H1 (cell line): ENCODE results near the gene RGL2. TPM values are rescaled to one million over a fixed set of nuclear protein-coding genes. Genes with fewer than 3 reads are reported as not detected.

Experiments used
- CTCF ChIA-PET: fragments of 300-600 bp; sonication (Branson Sonifier 250); formaldehyde crosslinking; loops from one replicate; lab custom pipeline; 2021; ENCODE audit not compliant: partially characterized antibody; lab: Charles Lee
- POLR2A ChIA-PET: fragments of 300-600 bp; sonication (Branson Sonifier 250); formaldehyde crosslinking; loops from one replicate; lab custom pipeline; 2021; ENCODE audit warnings: inconsistent platforms; ENCODE audit not compliant: partially characterized antibody; lab: Charles Lee
- DNase-seq, 2 experiments: peaks; one replicate each; pipeline versions ENCODE4 v3.0.0 to v3.0.0-alpha.2; 2010 to 2022; ENCODE audit warnings: low spot score in 2 of 2, low read depth in 1 of 2, mixed read lengths in 1 of 2
- FAIRE-seq: peaks from 2 replicates; lab custom pipeline; 2011; peaks lifted over from hg19 to GRCh38; lab: Jason Lieb, UNC
- H2AFZ ChIP-seq: 2 replicates; pipeline ENCODE4 v1.8.1; 2012; ENCODE audit warnings: low read length, inconsistent platforms
- H2AK5ac ChIP-seq: 2 replicates; pipeline ENCODE4 v1.6.1; 2013; ENCODE audit warnings: low read depth, low read length
- H2BK120ac ChIP-seq: replicated peaks from 2 replicates; pipeline ENCODE3; 2013; ENCODE audit warnings: low read depth, low read length, inconsistent platforms
- H2BK12ac ChIP-seq: 2 replicates; pipeline ENCODE4 v1.6.1; 2013; ENCODE audit warnings: low read depth, low read length
- H2BK15ac ChIP-seq: 2 replicates; pipeline ENCODE4 v1.6.1; 2013; ENCODE audit warnings: low read length
- H2BK20ac ChIP-seq: 2 replicates; pipeline ENCODE4 v1.6.1; 2013; ENCODE audit warnings: low read length
- H2BK5ac ChIP-seq: 2 replicates; pipeline ENCODE4 v1.6.1; 2013; ENCODE audit warnings: low read depth, low read length
- H3K14ac ChIP-seq: 2 replicates; pipeline ENCODE4 v1.6.1; 2013; ENCODE audit warnings: inconsistent platforms; ENCODE audit not compliant: insufficient read length
- H3K18ac ChIP-seq: 2 replicates; pipeline ENCODE4 v1.6.1; 2013; ENCODE audit warnings: low read length; ENCODE audit errors: extremely low read depth
- H3K23ac ChIP-seq: 2 replicates; pipeline ENCODE4 v1.6.1; 2013; ENCODE audit warnings: inconsistent platforms; ENCODE audit not compliant: insufficient read length
- H3K23me2 ChIP-seq: 2 replicates; pipeline ENCODE4 v1.6.1; 2013; ENCODE audit warnings: low read depth, low read length
- H3K27ac ChIP-seq: 2 replicates; pipeline ENCODE4 v1.6.1; 2011; ENCODE audit warnings: low read depth, low read length, inconsistent platforms
- H3K27me3 ChIP-seq, 4 experiments: replicated peaks in 1 of 4; 1 replicate in 1 of 4; 2 replicates in 3 of 4; pipeline versions ENCODE4 v1.6.1 to v1.8.1; 2011 to 2013; ENCODE audit warnings: low read length in 3 of 4, mild to moderate bottlenecking in 3 of 4, inconsistent platforms in 2 of 4, mixed read lengths in 2 of 4, moderate library complexity in 1 of 4; ENCODE audit not compliant: control insufficient read depth in 3 of 4, insufficient read depth in 3 of 4; ENCODE audit errors: extremely low read depth in 1 of 4
- H3K36me3 ChIP-seq, 4 experiments: 2 replicates each; pipeline versions ENCODE4 v1.6.1 to v1.8.1; 2011 to 2013; ENCODE audit warnings: mild to moderate bottlenecking in 4 of 4, low read length in 3 of 4, moderate library complexity in 2 of 4, control low read depth in 1 of 4, inconsistent platforms in 1 of 4; ENCODE audit not compliant: insufficient read depth in 4 of 4, control insufficient read depth in 2 of 4
- H3K4ac ChIP-seq: replicated peaks from 2 replicates; pipeline ENCODE3; 2013; ENCODE audit warnings: low read length, low read depth, mixed read lengths, inconsistent platforms; ENCODE audit not compliant: insufficient read length
- H3K4me1 ChIP-seq, 4 experiments: replicated peaks in 1 of 4; 1 replicate in 1 of 4; 2 replicates in 3 of 4; pipeline versions ENCODE4 v1.6.1 to v1.8.1; 2011 to 2013; ENCODE audit warnings: low read length in 3 of 4, inconsistent platforms in 2 of 4, mixed read lengths in 1 of 4; ENCODE audit not compliant: insufficient read depth in 4 of 4, control insufficient read depth in 3 of 4
- H3K4me2 ChIP-seq, 2 experiments: 2 replicates each; pipeline versions ENCODE4 v1.6.1 to v1.8.1; 2011 to 2013; ENCODE audit warnings: low read depth in 2 of 2, low read length in 2 of 2, control low read depth in 1 of 2, inconsistent platforms in 1 of 2, mild to moderate bottlenecking in 1 of 2; ENCODE audit not compliant: insufficient read depth in 1 of 2
- H3K4me3 ChIP-seq, 4 experiments: fragments of 200-600, 300-600 bp in 1 of 4; sonication (generic), shearing (Covaris generic), sonication (Bioruptor Twin) in 1 of 4; 2 replicates each; pipeline versions ENCODE4 v1.5.1 to v1.8.1; 2011 to 2016; ENCODE audit warnings: low read length in 4 of 4, low read depth in 3 of 4, control low read depth in 2 of 4, inconsistent platforms in 2 of 4, mild to moderate bottlenecking in 2 of 4, mixed read lengths in 1 of 4, moderate library complexity in 1 of 4; ENCODE audit not compliant: insufficient read depth in 2 of 4; ENCODE audit errors: extremely low read depth in 1 of 4
- H3K56ac ChIP-seq: replicated peaks from 2 replicates; pipeline ENCODE3; 2013; ENCODE audit warnings: low read depth, mild to moderate bottlenecking, mixed read lengths, low read length, inconsistent platforms; ENCODE audit not compliant: insufficient read length
- H3K79me1 ChIP-seq: 2 replicates; pipeline ENCODE4 v1.6.1; 2013; ENCODE audit warnings: low read depth, low read length, control low read depth
- H3K79me2 ChIP-seq, 2 experiments: 2 replicates each; pipeline versions ENCODE4 v1.6.1 to v1.8.1; 2012 to 2013; ENCODE audit warnings: low read length in 2 of 2, mild to moderate bottlenecking in 2 of 2, inconsistent platforms in 1 of 2; ENCODE audit not compliant: insufficient read depth in 2 of 2, control insufficient read depth in 1 of 2
- H3K9ac ChIP-seq, 4 experiments: replicated peaks in 1 of 4; 1 replicate in 1 of 4; 2 replicates in 3 of 4; pipeline versions ENCODE4 v1.6.1 to v1.8.1; 2011 to 2013; ENCODE audit warnings: low read depth in 3 of 4, low read length in 3 of 4, control low read depth in 2 of 4, mild to moderate bottlenecking in 2 of 4, moderate library complexity in 2 of 4, inconsistent platforms in 1 of 4; ENCODE audit errors: extremely low read depth in 1 of 4
- H3K9me3 ChIP-seq, 2 experiments: 2 replicates each; pipeline versions ENCODE4 v1.6.1 to v1.8.1; 2012 to 2013; ENCODE audit warnings: mild to moderate bottlenecking in 2 of 2, moderate library complexity in 2 of 2, control low read depth in 1 of 2, inconsistent platforms in 1 of 2, low read depth in 1 of 2, low read length in 1 of 2, mixed read lengths in 1 of 2; ENCODE audit not compliant: insufficient read depth in 2 of 2
- H4K20me1 ChIP-seq, 2 experiments: replicated peaks in 1 of 2; 2 replicates each; pipeline versions ENCODE3 to v1.8.1; 2011 to 2013; ENCODE audit warnings: inconsistent platforms in 2 of 2, low read length in 2 of 2, mild to moderate bottlenecking in 1 of 2; ENCODE audit not compliant: insufficient read depth in 2 of 2, control insufficient read depth in 1 of 2
- H4K5ac ChIP-seq: 2 replicates; pipeline ENCODE4 v1.6.1; 2013; ENCODE audit warnings: low read length, low read depth, mixed read lengths, inconsistent platforms; ENCODE audit not compliant: insufficient read length
- H4K8ac ChIP-seq: 2 replicates; pipeline ENCODE4 v1.8.0; 2013; ENCODE audit warnings: mild to moderate bottlenecking, moderate library complexity, low read length, inconsistent platforms; ENCODE audit not compliant: insufficient read depth; ENCODE audit errors: extremely low read depth
- H4K91ac ChIP-seq: replicated peaks from 2 replicates; pipeline ENCODE3; 2013; ENCODE audit warnings: low read length, mixed read lengths, inconsistent platforms; ENCODE audit not compliant: insufficient read length
- ATF3 ChIP-seq: IDR thresholded peaks from 2 replicates; pipeline ENCODE4 v1.6.1; 2011; ENCODE audit warnings: low read depth, mild to moderate bottlenecking, low read length; ENCODE audit not compliant: insufficient read depth
- BACH1 ChIP-seq: IDR thresholded peaks from 2 replicates; pipeline ENCODE4 v1.6.1; 2012; ENCODE audit warnings: low read length, improper control_type of control experiment
- CHD1 ChIP-seq: IDR thresholded peaks from 2 replicates; pipeline ENCODE4 v1.6.1; 2012; ENCODE audit warnings: low read depth, low read length, improper control_type of control experiment
- HDAC2 ChIP-seq, 2 experiments: fragments of 300-600 bp in 1 of 2; sonication (generic) in 1 of 2; IDR thresholded peaks; 2 replicates each; pipeline ENCODE4 v1.6.1; 2011 to 2012; ENCODE audit warnings: low read depth in 2 of 2, low read length in 2 of 2, mild to moderate bottlenecking in 2 of 2, moderate library complexity in 2 of 2, borderline replicate concordance in 1 of 2, inconsistent platforms in 1 of 2
- KDM1A ChIP-seq: fragments of 200-600, 300-600 bp; sonication (generic); IDR thresholded peaks from 2 replicates; pipeline ENCODE4 v1.7.1; 2016; ENCODE audit warnings: mild to moderate bottlenecking, low read length, borderline replicate concordance
- MAX ChIP-seq: IDR thresholded peaks from 2 replicates; pipeline ENCODE4 v1.6.1; 2012; ENCODE audit warnings: inconsistent platforms
- SAP30 ChIP-seq: fragments of 300-600 bp; sonication (generic); IDR thresholded peaks from 2 replicates; pipeline ENCODE4 v1.7.1; 2012; ENCODE audit warnings: low read length, moderate library complexity, mild to moderate bottlenecking, inconsistent platforms; ENCODE audit not compliant: insufficient read depth, insufficient replicate concordance
- SUZ12 ChIP-seq: fragments of 200-600 bp; sonication (generic); IDR thresholded peaks from 2 replicates; pipeline ENCODE4 v1.6.1; 2012; ENCODE audit warnings: mild to moderate bottlenecking, inconsistent platforms, low read length, moderate library complexity, mixed read lengths
- TAF1 ChIP-seq: IDR thresholded peaks from 2 replicates; pipeline ENCODE4 v1.6.1; 2011; ENCODE audit warnings: mild to moderate bottlenecking, low read depth, low read length
- TAF7 ChIP-seq: optimal IDR thresholded peaks from 2 replicates; pipeline ENCODE3; 2011; ENCODE audit warnings: low read depth, mild to moderate bottlenecking, inconsistent platforms, low read length, moderate library complexity, borderline replicate concordance
- YY1 ChIP-seq: IDR thresholded peaks from 2 replicates; pipeline ENCODE4 v1.6.1; 2011; ENCODE audit warnings: low read depth, mild to moderate bottlenecking, low read length
- ZNF274 ChIP-seq: IDR thresholded peaks from 2 replicates; pipeline ENCODE4 v1.7.0; 2012; ENCODE audit warnings: low read length, borderline replicate concordance; ENCODE audit errors: extremely low read depth
- WGBS, 2 experiments: shearing (Covaris generic) in 1 of 2; methylation state at CpG; one replicate each; pipeline versions ENCODE4 v1.1.6 to v1.1.7; 2013 to 2015; ENCODE audit warnings: low lambda C conversion rate in 2 of 2, mixed read lengths in 2 of 2, inconsistent platforms in 1 of 2, low coverage in 1 of 2, missing lambda C conversion rate in 1 of 2; ENCODE audit not compliant: insufficient replicate concordance in 2 of 2, insufficient coverage in 1 of 2, insufficient read length in 1 of 2; ENCODE audit errors: extremely low coverage in 1 of 2, missing lambda C conversion rate in 1 of 2; 5-methylcytosine and 5-hydroxymethylcytosine counted together
- polyA plus RNA-seq, 7 experiments: library from polyadenylated mRNA; depleted of rRNA in 3 of 7; stranded (reverse) in 5 of 7; unstranded in 2 of 7; fragments of >200 nt in 5 of 7; fragments of 200-250 nt in 2 of 7; gene quantifications; 1 replicate in 5 of 7; 2 replicates in 1 of 7; 4 replicates in 1 of 7; pipeline versions ENCODE4 v1.2.1 to v1.2.3, GENCODE V29; 2011 to 2013; ENCODE audit warnings: missing spikeins in 2 of 7, mixed read lengths in 2 of 7
- total RNA-seq: library from RNA; stranded (reverse); fragmentation: NEBNext Ultra II Directional; extraction: Animal tissue kit (Norgen Biotek cat#: 25700); gene quantifications from 2 replicates; pipeline ENCODE4 v1.2.1, GENCODE V29; 2021

Gene RGL2
- total and polyA plus RNA-seq, 2 of the 8 experiments (the other 6 are each of a cell fraction or from before 2014, with no cell fraction given): 58.1 to 80.3 TPM

- Histone ChIP-seq H3K4me2 (no peak overlapping the region), H3K4ac (no peak overlapping the region), H4K91ac (no peak overlapping the region), H3K23me2 (no peaks in the 10 kb centered on the region), H3K4me1 (no peaks in the 10 kb centered on the region), H3K79me2 (peaks cover 0 to 15% of the 10 kb centered on the region in 2 experiments; a peak in 2 of 4 replicates), H2BK15ac (no peak overlapping the region), H3K27me3 (no peaks in the 10 kb centered on the region), H3K9ac (no peak overlapping the region), H3K23ac (no peak overlapping the region), H2AFZ (no peak overlapping the region), H2AK5ac (no peak overlapping the region), H3K4me3 (no peak overlapping the region), H2BK12ac (no peak overlapping the region), H2BK120ac (no peak overlapping the region), H3K56ac (no peak overlapping the region), H4K8ac (no peak overlapping the region), H3K18ac (no peak overlapping the region), H3K9me3 (no peaks in the 10 kb centered on the region), H3K27ac (no peak overlapping the region), H3K14ac (no peak overlapping the region), H2BK5ac (no peak overlapping the region), H4K20me1 (peaks cover 0 to 4% of the 10 kb centered on the region in 2 experiments), H2BK20ac (no peak overlapping the region), H3K36me3 (no peaks in the 10 kb centered on the region; a peak in 2 of 8 replicates), H3K79me1 (0 out of 2 replicates have a peak, but pooled peaks cover 3% of the 10 kb centered on the region), H4K5ac (no peak overlapping the region)
- FAIRE-seq (no peak), DNase-seq (no peak)
- 88% methylated on average over 8 of the region's 8 CpGs; no CpG with 5 or more reads in 1 of the 2 experiments for WGBS, 2 experiments
- ChIA-PET POLR2A (interaction anchor here (0.8 to 1.3 kb wide), 3 partner anchors 10 to 34 kb away, joined by 3 read pairs; partner anchors contain the start of genes RPS18, VPS52 and ZBTB22), CTCF (no interaction called here)
- TF ChIP-seq ATF3 (no peak), SUZ12 (no peak), TAF7 (no peak), BACH1 (no peak), SAP30 (no peak), YY1 (no peak), ZNF274 (no peak), KDM1A (no peak), HDAC2 (IDR thresholded peaks at IDR 0.05; ENCODE audit: borderline replicate concordance in 1 of 2, low read depth in 2 of 2, low read length in 2 of 2) (no peak), MAX (no peak), TAF1 (no peak), CHD1 (no peak)
Measured at GRCh38 chr6:33305052-33305451, 6.3 kb upstream of the RGL2 start.
